Measurements from ENCODE around the gene HOXA6.

HOXA6 gene

GRCh38 chr7:27156508-27156898 lies 8.9 kb upstream of the HOXA6 start, which contains the start of gene HOXA7:
Gene HOXA7 (minus strand): TSS chr7:27156675. CDS start chr7:27156545, 130 bp downstream.
- Mint-ChIP-seq H3K27me3 (ENCODE audit: low read depth, poor library complexity) (peaks cover 8% of the 10 kb centered on the region), H3K36me3 (ENCODE audit: low read depth) (peaks cover 33% of the 10 kb centered on the region), H3K27ac (peak within 1 kb of the TSS; percentile 99), H3K9me3 (peaks cover 3% of the 10 kb centered on the region), H3K4me1 (peaks cover 48% of the 10 kb centered on the region), H3K4me3 (peak within 1 kb of the TSS; percentile 97)
- no peak for TF ChIP-seq CTCF (IDR thresholded peaks at IDR 0.05)
- peak; percentile 84 for DNase-seq

- H3K27ac Mint-ChIP-seq, result peak overlapping the region; percentile 99
- TF ChIP-seq CTCF (IDR thresholded peaks at IDR 0.05), result no peak
- peaks cover 48% of the 10 kb centered on the region for H3K4me1 Mint-ChIP-seq
- DNase-seq, result peak; percentile 59
- peak overlapping the region; percentile 97 for H3K4me3 Mint-ChIP-seq
- H3K9me3 Mint-ChIP-seq, result peaks cover 4% of the 10 kb centered on the region
- H3K27me3 Mint-ChIP-seq (ENCODE audit: low read depth, poor library complexity), result peaks cover 8% of the 10 kb centered on the region
- peaks cover 38% of the 10 kb centered on the region for H3K36me3 Mint-ChIP-seq (ENCODE audit: low read depth)
Observed at GRCh38 chr7:27155816-27156507, 8.4 kb upstream of the HOXA6 start.

- Mint-ChIP-seq H3K4me1 (peaks cover 48% of the 10 kb centered on the region), H3K27me3 (ENCODE audit: low read depth, poor library complexity) (peaks cover 8% of the 10 kb centered on the region), H3K4me3 (peak overlapping the region; percentile 97), H3K36me3 (ENCODE audit: low read depth) (peaks cover 46% of the 10 kb centered on the region), H3K9me3 (peaks cover 4% of the 10 kb centered on the region), H3K27ac (peak overlapping the region; percentile 99)
- no peak for TF ChIP-seq CTCF (IDR thresholded peaks at IDR 0.05)
- DNase-seq, result peak; percentile 53
Observed at GRCh38 chr7:27154901-27155815, 7.6 kb upstream of the HOXA6 start.

- peaks cover 41% of the 10 kb centered on the region for H3K4me1 Mint-ChIP-seq
- H3K9me3 Mint-ChIP-seq, result peaks cover 4% of the 10 kb centered on the region
- peak overlapping the region; percentile 97 for H3K4me3 Mint-ChIP-seq
- H3K27ac Mint-ChIP-seq, result peak overlapping the region; percentile 99
- peaks cover 54% of the 10 kb centered on the region for H3K36me3 Mint-ChIP-seq (ENCODE audit: low read depth)
- peak; percentile 10 for DNase-seq
- peaks cover 8% of the 10 kb centered on the region for H3K27me3 Mint-ChIP-seq (ENCODE audit: low read depth, poor library complexity)
- no peak for TF ChIP-seq CTCF (IDR thresholded peaks at IDR 0.05)
Observed at GRCh38 chr7:27154369-27154768, 6.8 kb upstream of the HOXA6 start.

GRCh38 chr7:27153526-27153925 lies 6.0 kb upstream of the HOXA6 start:
- H3K4me3 Mint-ChIP-seq, result peak overlapping the region; percentile 97
- H3K9me3 Mint-ChIP-seq, result peaks cover 4% of the 10 kb centered on the region
- H3K36me3 Mint-ChIP-seq (ENCODE audit: low read depth), result peaks cover 63% of the 10 kb centered on the region
- TF ChIP-seq CTCF (IDR thresholded peaks at IDR 0.05), result no peak
- DNase-seq, result no peak
- H3K4me1 Mint-ChIP-seq, result peaks cover 33% of the 10 kb centered on the region
- H3K27me3 Mint-ChIP-seq (ENCODE audit: low read depth, poor library complexity), result peaks cover 8% of the 10 kb centered on the region
- peak overlapping the region; percentile 86 for H3K27ac Mint-ChIP-seq

All from nephron progenitor cell (in vitro differentiated cells).